ENCODE data around the gene SURF4. TPM values are rescaled to one million over a fixed set of nuclear protein-coding genes. Genes with fewer than 3 reads are reported as not detected.

Gene SURF4
- total and polyA plus RNA-seq, 4 donors = 142 to 386 (median 217) TPM

DNA sequence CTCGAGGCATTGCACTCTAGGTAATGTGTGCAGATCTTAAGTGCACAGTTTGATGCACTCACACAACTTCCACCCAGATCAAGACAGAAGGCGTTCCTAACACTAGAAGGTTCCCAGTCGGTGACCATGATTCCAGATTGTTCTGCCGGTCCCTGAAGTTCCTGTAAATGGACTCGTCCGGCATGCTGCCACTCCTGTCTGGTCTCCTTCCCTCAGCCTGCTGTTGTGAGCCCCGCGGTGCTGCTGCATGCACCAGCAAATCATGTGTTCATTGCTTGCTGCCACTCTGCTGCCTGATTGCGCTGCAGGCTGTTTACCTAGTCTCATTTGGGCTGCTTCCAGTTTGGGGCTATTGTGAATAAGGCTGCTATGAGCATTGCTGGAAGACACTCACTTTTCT, 11.8 kb upstream of the SURF4 start:
- Histone ChIP-seq H3K4me3 (ENCODE audit: low read depth in 1 of 3, low read length in 3 of 3) (no peak overlapping the region), H3K9me3 (ENCODE audit: control insufficient read depth in 4 of 4, low read length in 3 of 4) (no peaks in the 10 kb centered on the region), H3K9ac (ENCODE audit: low read depth in 1 of 2, low read length in 2 of 2) (no peak overlapping the region), H3K27me3 (ENCODE audit: control insufficient read depth in 4 of 4, insufficient read depth in 4 of 4, low read length in 3 of 4) (no peaks in the 10 kb centered on the region), H3K27ac (ENCODE audit: low read depth in 1 of 2, low read length in 2 of 2) (no peak overlapping the region), H3K36me3 (ENCODE audit: control insufficient read depth in 4 of 4, insufficient read depth in 3 of 4, low read depth in 1 of 4, low read length in 3 of 4) (no peaks in the 10 kb centered on the region), H3K4me1 (ENCODE audit: control insufficient read depth in 4 of 4, insufficient read depth in 4 of 4, low read length in 3 of 4) (no peaks in the 10 kb centered on the region)
- WGBS = 87% methylated on average over 9 of the region's 9 CpGs
- TF ChIP-seq JUND (IDR thresholded peaks at IDR 0.05) = no peak
- no peak for TF ChIP-seq SP1 (IDR thresholded peaks at IDR 0.05)
- TF ChIP-seq HNF4G (IDR thresholded peaks at IDR 0.05) = no peak
- no peak for TF ChIP-seq FOXA1 (IDR thresholded peaks at IDR 0.05)
- no peak for TF ChIP-seq RAD21 (IDR thresholded peaks at IDR 0.05)
- no peak for DNase-seq (ENCODE audit: low spot score)

DNA sequence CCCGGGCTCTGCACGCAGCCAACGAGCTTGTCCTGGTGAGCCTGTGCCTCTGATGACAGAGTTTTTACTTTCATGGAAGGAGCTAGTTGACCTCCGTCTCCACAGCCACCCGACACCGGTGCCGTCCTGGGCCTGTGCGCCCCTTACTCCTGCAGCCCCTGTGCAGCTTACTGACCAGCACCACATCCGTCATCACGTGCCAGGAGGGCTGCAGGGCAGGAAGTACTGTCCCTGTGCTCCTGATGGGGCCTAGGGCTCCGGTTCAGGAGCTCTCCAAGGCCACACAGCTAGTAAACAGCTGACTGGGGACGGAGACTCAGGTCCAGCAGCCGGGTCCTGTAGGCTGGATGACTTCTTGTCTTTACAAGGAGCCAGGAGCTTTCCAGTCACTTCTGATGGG, 10.5 kb upstream of the SURF4 start:
- WGBS = 90% methylated on average over 13 of the region's 13 CpGs
- Histone ChIP-seq H3K27ac (ENCODE audit: low read depth in 1 of 2, low read length in 2 of 2) (no peak overlapping the region), H3K4me3 (ENCODE audit: low read depth in 1 of 3, low read length in 3 of 3) (no peak overlapping the region), H3K9me3 (ENCODE audit: control insufficient read depth in 4 of 4, low read length in 3 of 4) (no peaks in the 10 kb centered on the region), H3K36me3 (ENCODE audit: control insufficient read depth in 4 of 4, insufficient read depth in 3 of 4, low read depth in 1 of 4, low read length in 3 of 4) (no peaks in the 10 kb centered on the region), H3K4me1 (ENCODE audit: control insufficient read depth in 4 of 4, insufficient read depth in 4 of 4, low read length in 3 of 4) (no peaks in the 10 kb centered on the region), H3K9ac (ENCODE audit: low read depth in 1 of 2, low read length in 2 of 2) (no peak overlapping the region), H3K27me3 (ENCODE audit: control insufficient read depth in 4 of 4, insufficient read depth in 4 of 4, low read length in 3 of 4) (no peaks in the 10 kb centered on the region)
- TF ChIP-seq REST (IDR thresholded peaks at IDR 0.05) (no peak), TAF1 (conservative IDR thresholded peaks at IDR 0.05) (no peak), RXRA (IDR thresholded peaks at IDR 0.05) (no peak), GABPA (IDR thresholded peaks at IDR 0.05 in 1 of 2, conservative IDR thresholded peaks at IDR 0.05 in 1 of 2) (no peak), YY1 (IDR thresholded peaks at IDR 0.05) (no peak), HNF4G (IDR thresholded peaks at IDR 0.05) (no peak), FOXA2 (IDR thresholded peaks at IDR 0.05) (no peak), SP1 (IDR thresholded peaks at IDR 0.05) (no peak), CTCF (IDR thresholded peaks at IDR 0.05; ENCODE audit: low read depth, low read length, missing input control) (no peak), RAD21 (IDR thresholded peaks at IDR 0.05) (no peak), JUND (IDR thresholded peaks at IDR 0.05) (no peak)
- TF ChIP-seq, protein P1, sequence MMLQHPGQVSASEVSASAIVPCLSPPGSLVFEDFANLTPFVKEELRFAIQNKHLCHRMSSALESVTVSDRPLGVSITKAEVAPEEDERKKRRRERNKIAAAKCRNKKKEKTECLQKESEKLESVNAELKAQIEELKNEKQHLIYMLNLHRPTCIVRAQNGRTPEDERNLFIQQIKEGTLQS (IDR thresholded peaks at IDR 0.05) = no peak
- TF ChIP-seq, protein P2, sequence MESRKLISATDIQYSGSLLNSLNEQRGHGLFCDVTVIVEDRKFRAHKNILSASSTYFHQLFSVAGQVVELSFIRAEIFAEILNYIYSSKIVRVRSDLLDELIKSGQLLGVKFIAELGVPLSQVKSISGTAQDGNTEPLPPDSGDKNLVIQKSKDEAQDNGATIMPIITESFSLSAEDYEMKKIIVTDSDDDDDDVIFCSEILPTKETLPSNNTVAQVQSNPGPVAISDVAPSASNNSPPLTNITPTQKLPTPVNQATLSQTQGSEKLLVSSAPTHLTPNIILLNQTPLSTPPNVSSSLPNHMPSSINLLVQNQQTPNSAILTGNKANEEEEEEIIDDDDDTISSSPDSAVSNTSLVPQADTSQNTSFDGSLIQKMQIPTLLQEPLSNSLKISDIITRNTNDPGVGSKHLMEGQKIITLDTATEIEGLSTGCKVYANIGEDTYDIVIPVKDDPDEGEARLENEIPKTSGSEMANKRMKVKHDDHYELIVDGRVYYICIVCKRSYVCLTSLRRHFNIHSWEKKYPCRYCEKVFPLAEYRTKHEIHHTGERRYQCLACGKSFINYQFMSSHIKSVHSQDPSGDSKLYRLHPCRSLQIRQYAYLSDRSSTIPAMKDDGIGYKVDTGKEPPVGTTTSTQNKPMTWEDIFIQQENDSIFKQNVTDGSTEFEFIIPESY (IDR thresholded peaks at IDR 0.05) = no peak
- TF ChIP-seq, protein P3, sequence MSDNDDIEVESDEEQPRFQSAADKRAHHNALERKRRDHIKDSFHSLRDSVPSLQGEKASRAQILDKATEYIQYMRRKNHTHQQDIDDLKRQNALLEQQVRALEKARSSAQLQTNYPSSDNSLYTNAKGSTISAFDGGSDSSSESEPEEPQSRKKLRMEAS (IDR thresholded peaks at IDR 0.05) = no peak
- DNase-seq (ENCODE audit: low spot score) = no peak
